GM13977 (cell line): Measurements from ENCODE around the gene NTRK3.

Experiments
- DNase-seq: peaks from one replicate; pipeline ENCODE4 v3.0.0; 2012; ENCODE audit warnings: low spot score
- CTCF ChIP-seq: IDR thresholded peaks from 2 replicates; pipeline ENCODE4 v1.5.1; 2012; ENCODE audit warnings: mild to moderate bottlenecking, control low read depth; ENCODE audit not compliant: insufficient read depth; ENCODE audit errors: extremely low read depth, missing control alignments
- in situ Hi-C: fragments of 300-500 bp; cut with MboI; formaldehyde crosslinking; loops from one replicate; pipeline ENCODE4 v1.12.0; 2022; ENCODE audit warnings: low sequenced_read_pairs, low pct_unique_long_range_greater_than_20kb, mixed read lengths, inconsistent platforms; ENCODE audit not compliant: unreplicated experiment

The NTRK3 gene

GRCh38 chr15:88141269-88141889 is 115.2 kb downstream of the NTRK3 start:
- TF ChIP-seq CTCF: no peak
- DNase-seq: no peak
- in situ Hi-C loops: no loop called here

GRCh38 chr15:88140398-88140797 is 116.1 kb downstream of the NTRK3 start:
- in situ Hi-C loops: no loop called here
- no peak for DNase-seq
- no peak for TF ChIP-seq CTCF

- DNase-seq: no peak
- TF ChIP-seq CTCF: no peak
- in situ Hi-C loops: no loop called here
These were observed 116.6 kb downstream of the NTRK3 start for GRCh38 chr15:88139936-88140335.

GRCh38 chr15:88133795-88134194 is 122.7 kb downstream of the NTRK3 start:
- DNase-seq: no peak
- in situ Hi-C loops: no loop called here

GRCh38 chr15:88132499-88132898 is 124.0 kb downstream of the NTRK3 start:
- DNase-seq: no peak
- no peak for TF ChIP-seq CTCF
- in situ Hi-C loops: no loop called here

More at GRCh38 chr15:88133795-88134194, 122.7 kb downstream of the NTRK3 start:
- no peak for TF ChIP-seq CTCF

GRCh38 chr15:88131937-88132336 is 124.6 kb downstream of the NTRK3 start:
- no peak for DNase-seq
- no peak for TF ChIP-seq CTCF
- in situ Hi-C loops: no loop called here

- in situ Hi-C loops: no loop called here
- no peak for TF ChIP-seq CTCF
- DNase-seq: no peak
These were observed 129.1 kb downstream of the NTRK3 start for GRCh38 chr15:88127432-88127790.
